Osteocyte (in vitro differentiated cells): Measurements from ENCODE around the gene GTPBP2. TPM values are rescaled to one million over a fixed set of nuclear protein-coding genes. Genes with fewer than 3 reads are reported as not detected.

ENCODE experiments used
- DNase-seq: peaks from one replicate; pipeline ENCODE4 v3.0.0; 2021; ENCODE audit warnings: mixed read lengths; ENCODE audit not compliant: unreplicated experiment; ENCODE audit errors: extremely low spot score
- H3K27ac Mint-ChIP-seq: one replicate; pipeline ENCODE4 v1.8.0; 2021; ENCODE audit warnings: mild to moderate bottlenecking, mixed read lengths; ENCODE audit not compliant: unreplicated experiment
- H3K27me3 Mint-ChIP-seq: one replicate; pipeline ENCODE4 v1.8.0; 2021; ENCODE audit warnings: mixed read lengths; ENCODE audit not compliant: unreplicated experiment
- H3K36me3 Mint-ChIP-seq: one replicate; pipeline ENCODE4 v1.8.0; 2021; ENCODE audit warnings: mixed read lengths; ENCODE audit not compliant: unreplicated experiment
- H3K4me1 Mint-ChIP-seq: one replicate; pipeline ENCODE4 v1.8.0; 2021; ENCODE audit warnings: mixed read lengths; ENCODE audit not compliant: unreplicated experiment
- H3K4me3 Mint-ChIP-seq: one replicate; pipeline ENCODE4 v1.8.0; 2021; ENCODE audit warnings: mild to moderate bottlenecking, moderate library complexity, mixed read lengths; ENCODE audit not compliant: unreplicated experiment
- H3K9me3 Mint-ChIP-seq: one replicate; pipeline ENCODE4 v1.8.0; 2021; ENCODE audit warnings: mixed read lengths; ENCODE audit not compliant: unreplicated experiment
- total RNA-seq: library from RNA; stranded (reverse); gene quantifications from 2 replicates; pipeline ENCODE4 v1.2.1, GENCODE V29; 2021
- TF ChIP-seq, protein P1 (sequence below): fragments of 200-600 bp; sonication (generic); IDR thresholded peaks from 2 replicates; pipeline ENCODE4 v1.5.0; 2021; ENCODE audit warnings: antibody characterized with exemption, mild to moderate bottlenecking, moderate library complexity

Gene GTPBP2
- total RNA-seq, 1 donor from 2014 or later = 86.4 TPM

DNA sequence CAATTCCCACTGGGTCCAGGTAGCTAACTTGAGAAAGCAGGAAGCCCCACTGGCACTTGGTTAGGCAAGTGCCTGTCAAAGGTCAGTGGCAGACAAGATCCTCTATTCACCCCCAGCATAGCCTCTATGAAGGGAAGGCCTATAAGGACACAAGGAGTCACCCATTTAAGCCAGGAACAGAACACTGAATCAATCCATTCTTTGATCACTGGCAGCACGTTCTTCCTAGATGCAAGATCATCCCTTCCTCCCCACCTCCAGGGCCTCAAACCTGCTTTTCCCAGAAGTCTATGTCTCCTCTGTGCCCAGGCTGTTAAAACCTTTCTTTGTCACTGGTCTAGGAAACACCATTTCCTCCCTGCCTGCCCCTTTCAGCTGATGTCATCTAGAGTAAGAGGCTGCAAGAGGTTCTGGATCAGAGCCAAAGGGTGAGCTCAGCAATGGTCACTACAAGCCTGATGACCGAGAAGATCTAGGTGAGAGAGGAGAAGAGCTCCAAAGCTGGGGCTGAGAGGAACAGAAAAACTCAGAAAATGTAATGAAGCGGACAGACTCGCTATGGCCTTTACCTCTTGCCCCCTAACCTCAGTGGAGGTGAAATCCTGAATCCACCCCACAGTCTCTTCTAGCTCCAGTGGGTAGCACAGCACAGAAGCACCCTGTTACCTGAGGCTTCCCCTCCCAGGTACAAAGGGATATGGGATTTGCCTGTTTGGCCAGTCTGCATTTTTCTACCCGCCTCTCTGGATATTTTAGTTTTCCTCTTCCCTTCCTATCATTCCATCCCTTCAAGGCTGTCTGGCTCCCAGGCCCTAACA is 1.8 kb downstream of the GTPBP2 start:
- TF ChIP-seq, protein P1, sequence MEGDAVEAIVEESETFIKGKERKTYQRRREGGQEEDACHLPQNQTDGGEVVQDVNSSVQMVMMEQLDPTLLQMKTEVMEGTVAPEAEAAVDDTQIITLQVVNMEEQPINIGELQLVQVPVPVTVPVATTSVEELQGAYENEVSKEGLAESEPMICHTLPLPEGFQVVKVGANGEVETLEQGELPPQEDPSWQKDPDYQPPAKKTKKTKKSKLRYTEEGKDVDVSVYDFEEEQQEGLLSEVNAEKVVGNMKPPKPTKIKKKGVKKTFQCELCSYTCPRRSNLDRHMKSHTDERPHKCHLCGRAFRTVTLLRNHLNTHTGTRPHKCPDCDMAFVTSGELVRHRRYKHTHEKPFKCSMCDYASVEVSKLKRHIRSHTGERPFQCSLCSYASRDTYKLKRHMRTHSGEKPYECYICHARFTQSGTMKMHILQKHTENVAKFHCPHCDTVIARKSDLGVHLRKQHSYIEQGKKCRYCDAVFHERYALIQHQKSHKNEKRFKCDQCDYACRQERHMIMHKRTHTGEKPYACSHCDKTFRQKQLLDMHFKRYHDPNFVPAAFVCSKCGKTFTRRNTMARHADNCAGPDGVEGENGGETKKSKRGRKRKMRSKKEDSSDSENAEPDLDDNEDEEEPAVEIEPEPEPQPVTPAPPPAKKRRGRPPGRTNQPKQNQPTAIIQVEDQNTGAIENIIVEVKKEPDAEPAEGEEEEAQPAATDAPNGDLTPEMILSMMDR = no peak
- no peaks in the 10 kb centered on the region for H3K27me3 Mint-ChIP-seq
- peak; percentile 88 for DNase-seq
- peaks cover 31% of the 10 kb centered on the region for H3K36me3 Mint-ChIP-seq
- peak overlapping the region; percentile 96 for H3K27ac Mint-ChIP-seq
- no peaks in the 10 kb centered on the region for H3K9me3 Mint-ChIP-seq
- H3K4me1 Mint-ChIP-seq = peaks cover 35% of the 10 kb centered on the region
- peak overlapping the region; percentile 69 for H3K4me3 Mint-ChIP-seq

DNA sequence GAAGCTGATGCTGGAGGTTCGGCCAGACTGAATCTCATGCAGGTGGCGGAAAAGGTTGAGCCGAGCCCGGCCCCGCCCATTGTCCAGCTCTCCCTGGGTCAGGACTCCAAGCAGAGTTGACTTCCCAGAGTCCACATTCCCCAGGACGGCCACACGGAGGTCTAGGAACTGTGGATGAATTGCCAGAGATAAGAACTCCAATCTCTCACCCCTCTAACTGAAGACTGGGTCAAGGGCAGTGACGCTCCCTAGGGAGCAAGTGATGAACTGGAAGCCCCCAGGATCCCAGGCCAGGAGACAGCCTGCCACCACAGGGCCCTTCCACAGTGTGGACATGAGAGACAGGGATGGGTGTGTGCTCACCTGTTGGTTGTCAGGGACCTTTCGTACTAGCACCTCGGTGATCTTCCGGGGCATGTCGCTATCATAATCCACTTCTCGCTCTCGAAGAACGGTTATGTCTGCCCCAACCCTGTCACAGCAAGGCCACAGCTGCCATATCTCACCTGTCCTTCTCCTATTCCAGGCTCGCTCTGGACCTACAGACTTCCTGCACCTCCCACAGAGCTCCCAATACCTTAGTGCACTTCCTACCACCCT is 3.6 kb downstream of the GTPBP2 start:
- Mint-ChIP-seq H3K9me3 (no peaks in the 10 kb centered on the region), H3K36me3 (peaks cover 37% of the 10 kb centered on the region), H3K4me3 (no peak overlapping the region), H3K27ac (peak overlapping the region; percentile 96), H3K4me1 (peaks cover 31% of the 10 kb centered on the region), H3K27me3 (no peaks in the 10 kb centered on the region)
- TF ChIP-seq, protein P1 = no peak
- DNase-seq = no peak

DNA sequence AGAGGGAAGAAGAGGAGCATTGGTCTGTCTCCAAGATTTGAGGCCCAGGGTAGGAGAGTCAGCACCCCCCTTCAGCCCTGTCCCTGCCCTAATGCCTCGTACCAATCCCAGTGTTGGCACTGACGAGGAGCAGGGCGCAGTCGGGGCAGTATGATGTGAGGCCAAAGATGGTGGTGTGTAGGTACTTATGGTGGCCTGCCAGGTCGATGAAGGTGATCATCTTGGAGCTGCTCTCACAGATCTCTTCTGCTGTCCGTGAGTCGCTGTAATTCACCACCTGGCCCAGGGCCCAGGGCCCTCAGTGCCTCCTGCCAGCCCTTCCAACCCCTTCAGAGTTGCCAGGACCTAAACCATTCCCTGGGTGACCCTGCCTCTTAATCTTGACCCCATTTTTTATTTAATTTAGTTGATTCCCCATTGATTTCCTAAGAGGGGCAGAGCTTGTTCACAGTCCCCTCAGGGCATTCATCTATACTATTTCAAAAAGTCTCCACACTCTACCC is 4.2 kb downstream of the GTPBP2 start:
- H3K36me3 Mint-ChIP-seq = peaks cover 39% of the 10 kb centered on the region
- H3K27me3 Mint-ChIP-seq = no peaks in the 10 kb centered on the region
- H3K9me3 Mint-ChIP-seq = no peaks in the 10 kb centered on the region
- H3K4me3 Mint-ChIP-seq = no peak overlapping the region
- H3K27ac Mint-ChIP-seq = peak overlapping the region; percentile 28
- TF ChIP-seq, protein P1 = no peak
- peaks cover 25% of the 10 kb centered on the region for H3K4me1 Mint-ChIP-seq
- no peak for DNase-seq

DNA sequence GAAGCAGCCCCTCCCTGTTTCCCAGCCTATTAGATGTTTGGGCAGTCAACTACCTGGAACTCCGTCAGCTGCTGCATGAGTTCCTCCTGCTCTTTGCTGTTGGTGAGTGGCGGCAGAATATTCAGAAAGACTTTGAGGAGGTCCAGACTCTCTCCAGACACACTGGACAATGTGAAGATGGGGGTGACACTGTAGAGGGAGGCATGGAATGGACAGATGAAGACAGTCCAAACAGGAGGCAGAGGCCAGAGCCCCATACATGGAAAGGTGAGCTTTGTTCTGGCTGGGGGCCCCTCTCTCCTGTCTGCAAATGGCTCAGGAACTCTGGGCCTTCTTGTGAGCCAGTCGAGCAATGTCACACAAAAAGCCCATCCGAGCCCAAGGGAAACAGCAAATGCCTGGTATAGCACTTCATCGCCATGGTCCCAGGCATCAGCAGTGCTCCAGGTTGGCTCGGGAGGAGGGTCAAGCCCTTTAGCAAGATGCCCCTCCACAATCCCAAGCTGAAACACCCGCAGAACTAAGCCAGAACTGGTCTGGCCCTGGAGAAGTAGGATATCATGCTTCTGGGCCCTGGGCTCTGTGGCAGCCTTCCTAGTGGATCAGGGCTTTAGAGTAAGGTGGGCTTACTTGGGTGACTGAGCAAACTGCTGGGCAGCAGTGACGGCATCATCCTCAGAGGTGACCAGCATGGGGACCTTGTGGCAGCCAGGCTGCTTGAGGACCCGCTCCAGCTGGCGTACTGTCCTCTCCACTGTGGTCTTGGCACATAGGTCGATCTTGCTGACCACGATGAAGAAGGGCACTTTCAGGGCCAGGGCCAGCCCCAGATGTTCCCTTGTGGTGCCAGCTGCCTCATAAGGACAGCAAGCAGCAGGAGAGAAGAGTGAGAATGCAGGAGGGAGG is 4.9 kb downstream of the GTPBP2 start:
- H3K27me3 Mint-ChIP-seq = no peaks in the 10 kb centered on the region
- DNase-seq = no peak
- peaks cover 40% of the 10 kb centered on the region for H3K36me3 Mint-ChIP-seq
- no peak overlapping the region for H3K4me3 Mint-ChIP-seq
- peaks cover 24% of the 10 kb centered on the region for H3K4me1 Mint-ChIP-seq
- TF ChIP-seq, protein P1 = no peak
- peak overlapping the region; percentile 28 for H3K27ac Mint-ChIP-seq
- no peaks in the 10 kb centered on the region for H3K9me3 Mint-ChIP-seq
